Naive thymus-derived CD4-positive, alpha-beta T cell (primary cell): ENCODE measurements around the gene TREML2. TPM values are rescaled to one million over a fixed set of nuclear protein-coding genes. Genes with fewer than 3 reads are reported as not detected.

ENCODE experiments used
- ATAC-seq: fragments of 150-1000 bp; cut with Tn5 transposase; 2 replicates; pipeline ENCODE4 v1.10.0; 2021; ENCODE audit warnings: mild to moderate bottlenecking, moderate library complexity
- CTCF ChIA-PET: fragments of 350-600 bp; sonication (Branson Sonifier 250); formaldehyde crosslinking; loops from one replicate; lab custom pipeline; 2021; ENCODE audit warnings: antibody characterized with exemption; lab: Charles Lee
- POLR2A ChIA-PET: fragments of 350-600 bp; sonication (Branson Sonifier 250); formaldehyde crosslinking; loops from one replicate; lab custom pipeline; 2021; ENCODE audit warnings: antibody characterized with exemption, inconsistent platforms; lab: Charles Lee
- DNase-seq, 9 donors: peaks; one replicate each; pipeline versions ENCODE4 v3.0.0 to v3.0.0-alpha.2; 2020 to 2022; ENCODE audit warnings: mixed read lengths in 1 of 9
- H3K27ac ChIP-seq: one replicate; pipeline ENCODE4 v1.7.0; 2013; ENCODE audit warnings: mild to moderate bottlenecking, low read depth, low read length, moderate library complexity
- H3K27me3 ChIP-seq, 2 donors: one replicate each; pipeline ENCODE4 v1.7.0; 2013; ENCODE audit warnings: low read length in 2 of 2, mild to moderate bottlenecking in 2 of 2, moderate library complexity in 2 of 2; ENCODE audit not compliant: control insufficient read depth in 2 of 2, insufficient read depth in 2 of 2
- H3K36me3 ChIP-seq, 3 experiments: 1 replicate in 2 of 3; 2 replicates in 1 of 3; pipeline ENCODE4 v1.7.0; 2013; ENCODE audit warnings: low read length in 3 of 3, mild to moderate bottlenecking in 3 of 3, moderate library complexity in 1 of 3; ENCODE audit not compliant: insufficient read depth in 3 of 3, control insufficient read depth in 2 of 3
- H3K4me1 ChIP-seq, 2 donors: one replicate each; pipeline ENCODE4 v1.7.0; 2013; ENCODE audit warnings: low read length in 2 of 2, mild to moderate bottlenecking in 2 of 2, moderate library complexity in 1 of 2; ENCODE audit not compliant: control insufficient read depth in 2 of 2, insufficient read depth in 2 of 2
- H3K4me3 ChIP-seq: 2 replicates; pipeline ENCODE4 v1.7.0; 2013; ENCODE audit warnings: mild to moderate bottlenecking, low read length
- H3K9me3 ChIP-seq, 3 experiments: 1 replicate in 2 of 3; 2 replicates in 1 of 3; pipeline ENCODE4 v1.7.0; 2013; ENCODE audit warnings: low read length in 3 of 3; ENCODE audit not compliant: control insufficient read depth in 2 of 3
- H3K27ac Mint-ChIP-seq, 9 donors: one replicate each; pipeline ENCODE4 v1.8.0; 2020 to 2022; ENCODE audit warnings: mixed read lengths in 9 of 9, mild to moderate bottlenecking in 8 of 9, moderate library complexity in 5 of 9, inconsistent platforms in 2 of 9
- H3K27me3 Mint-ChIP-seq, 5 donors: one replicate each; pipeline ENCODE4 v1.8.0; 2021 to 2022; ENCODE audit warnings: mixed read lengths in 5 of 5, mild to moderate bottlenecking in 1 of 5
- H3K36me3 Mint-ChIP-seq, 5 donors: one replicate each; pipeline ENCODE4 v1.8.0; 2020 to 2022; ENCODE audit warnings: mixed read lengths in 5 of 5, mild to moderate bottlenecking in 3 of 5, inconsistent platforms in 1 of 5
- H3K4me1 Mint-ChIP-seq, 7 donors: one replicate each; pipeline ENCODE4 v1.8.0; 2020 to 2022; ENCODE audit warnings: mixed read lengths in 7 of 7, mild to moderate bottlenecking in 3 of 7, inconsistent platforms in 1 of 7
- H3K4me3 Mint-ChIP-seq, 10 donors: one replicate each; pipeline ENCODE4 v1.8.0; 2020 to 2022; ENCODE audit warnings: mild to moderate bottlenecking in 10 of 10, mixed read lengths in 10 of 10, moderate library complexity in 6 of 10, inconsistent platforms in 2 of 10
- H3K9me3 Mint-ChIP-seq, 11 donors: one replicate each; pipeline ENCODE4 v1.8.0; 2020 to 2022; ENCODE audit warnings: mixed read lengths in 11 of 11, mild to moderate bottlenecking in 4 of 11, inconsistent platforms in 1 of 11, moderate library complexity in 1 of 11
- intact Hi-C, 2 donors: fragments of 100-400 bp; cut with micrococcal nuclease; formaldehyde crosslinking; loops; one replicate each; pipeline ENCODE4 v1.15.1; 2023
- polyA plus RNA-seq, 2 donors: library from polyadenylated mRNA; unstranded; fragments of 300-500 nt; fragmentation: Illumina TruSeq; gene quantifications; one replicate each; pipeline ENCODE4 v1.2.3, GENCODE V29; 2021
- total RNA-seq, 6 experiments: library from RNA in 5 of 6; stranded (reverse) in 5 of 6; gene quantifications; 1 replicate in 5 of 6; 2 replicates in 1 of 6; pipeline ENCODE4 v1.2.3 and lab custom pipeline; 2021 to 2026

TREML2 gene
- total and polyA plus RNA-seq, 7 experiments from 2014 or later = 0.54 to 19.8 (median 3.7) TPM

- intact Hi-C loops = no loop called here
- CTCF ChIA-PET = no interaction called here
- H3K27me3 ChIP-seq = peaks cover 4 to 5% of the 10 kb centered on the region in 2 donors
- Mint-ChIP-seq H3K4me1 (peaks cover 0 to 22% (median 5%) of the 10 kb centered on the region in 7 donors), H3K36me3 (peaks cover 0 to 1% (median 0%) of the 10 kb centered on the region in 5 donors), H3K4me3 (no peak overlapping the region), H3K9me3 (no peaks in the 10 kb centered on the region), H3K27me3 (peaks cover 0 to 58% (median 14%) of the 10 kb centered on the region in 5 donors), H3K27ac (no peak overlapping the region)
- ATAC-seq (no peak), DNase-seq (no peak)
- POLR2A ChIA-PET = no interaction called here
- H3K9me3 ChIP-seq = no peaks in the 10 kb centered on the region
- H3K4me1 ChIP-seq = no peaks in the 10 kb centered on the region
- no peaks in the 10 kb centered on the region for H3K36me3 ChIP-seq
- H3K4me3 ChIP-seq = no peak overlapping the region
- H3K27ac ChIP-seq = no peak overlapping the region
These were observed 36.2 kb upstream of the TREML2 start for GRCh38 chr6:41237128-41237527.

GRCh38 chr6:41236276-41236675, 35.3 kb upstream of the TREML2 start:
- Histone ChIP-seq H3K9me3 (no peaks in the 10 kb centered on the region), H3K4me3 (no peak overlapping the region), H3K27ac (no peak overlapping the region), H3K4me1 (no peaks in the 10 kb centered on the region), H3K27me3 (peaks cover 4 to 5% of the 10 kb centered on the region in 2 donors), H3K36me3 (no peaks in the 10 kb centered on the region)
- H3K27me3 Mint-ChIP-seq = peaks cover 0 to 61% (median 14%) of the 10 kb centered on the region in 5 donors
- no peaks in the 10 kb centered on the region for H3K9me3 Mint-ChIP-seq
- peak overlapping the region in 1 of 9 donors; percentile 60 for H3K27ac Mint-ChIP-seq
- peaks cover 0 to 1% (median 0%) of the 10 kb centered on the region in 5 donors for H3K36me3 Mint-ChIP-seq
- no peak overlapping the region for H3K4me3 Mint-ChIP-seq
- ATAC-seq = no peak
- peaks cover 0 to 22% (median 5%) of the 10 kb centered on the region in 7 donors for H3K4me1 Mint-ChIP-seq
- intact Hi-C loops = no loop called here
- ChIA-PET POLR2A (no interaction called here), CTCF (no interaction called here)
- no peak for DNase-seq

GRCh38 chr6:41232667-41233066, 31.7 kb upstream of the TREML2 start:
- POLR2A ChIA-PET = no interaction called here
- H3K9me3 ChIP-seq = no peaks in the 10 kb centered on the region
- no peak overlapping the region for H3K27ac Mint-ChIP-seq
- no peak overlapping the region for H3K4me3 Mint-ChIP-seq
- DNase-seq (no peak), ATAC-seq (no peak)
- H3K9me3 Mint-ChIP-seq = no peaks in the 10 kb centered on the region
- no peak overlapping the region for H3K4me3 ChIP-seq
- peaks cover 0 to 1% (median 0%) of the 10 kb centered on the region in 5 donors for H3K36me3 Mint-ChIP-seq
- CTCF ChIA-PET = no interaction called here
- intact Hi-C loops = no loop called here
- H3K27me3 Mint-ChIP-seq = peaks cover 0 to 42% (median 0%) of the 10 kb centered on the region in 5 donors
- H3K27me3 ChIP-seq = no peaks in the 10 kb centered on the region
- H3K27ac ChIP-seq = no peak overlapping the region
- no peaks in the 10 kb centered on the region for H3K4me1 ChIP-seq
- H3K4me1 Mint-ChIP-seq = peaks cover 0 to 15% (median 6%) of the 10 kb centered on the region in 7 donors
- H3K36me3 ChIP-seq = no peaks in the 10 kb centered on the region

- Mint-ChIP-seq H3K27ac (peak overlapping the region in 1 of 9 donors; percentile 0), H3K4me3 (no peak overlapping the region), H3K36me3 (no peaks in the 10 kb centered on the region), H3K4me1 (peaks cover 0 to 12% (median 6%) of the 10 kb centered on the region in 7 donors), H3K27me3 (peaks cover 0 to 37% (median 0%) of the 10 kb centered on the region in 5 donors), H3K9me3 (no peaks in the 10 kb centered on the region)
- no peak overlapping the region for H3K27ac ChIP-seq
- no peak for DNase-seq
- no peak overlapping the region for H3K4me3 ChIP-seq
- ChIA-PET CTCF (no interaction called here), POLR2A (no interaction called here)
- no peak for ATAC-seq
- H3K9me3 ChIP-seq = no peaks in the 10 kb centered on the region
- H3K36me3 ChIP-seq = no peaks in the 10 kb centered on the region
- H3K27me3 ChIP-seq = peaks cover 0 to 4% of the 10 kb centered on the region in 2 donors
- no peaks in the 10 kb centered on the region for H3K4me1 ChIP-seq
- intact Hi-C loops = no loop called here
These were observed 30.3 kb upstream of the TREML2 start for GRCh38 chr6:41231246-41231645.

GRCh38 chr6:41229721-41230120, 28.8 kb upstream of the TREML2 start:
- H3K27ac ChIP-seq = no peak overlapping the region
- H3K27me3 ChIP-seq = peaks cover 0 to 4% of the 10 kb centered on the region in 2 donors
- H3K4me3 ChIP-seq = no peak overlapping the region
- H3K36me3 ChIP-seq = no peaks in the 10 kb centered on the region
- Mint-ChIP-seq H3K36me3 (peaks cover 0 to 3% (median 0%) of the 10 kb centered on the region in 5 donors), H3K4me1 (peaks cover 0 to 5% (median 1%) of the 10 kb centered on the region in 7 donors), H3K27me3 (peaks cover 0 to 45% (median 5%) of the 10 kb centered on the region in 5 donors), H3K9me3 (no peaks in the 10 kb centered on the region), H3K4me3 (no peak overlapping the region), H3K27ac (no peak overlapping the region)
- POLR2A ChIA-PET = no interaction called here
- CTCF ChIA-PET = no interaction called here
- ATAC-seq (no peak), DNase-seq (no peak)
- H3K9me3 ChIP-seq = no peaks in the 10 kb centered on the region
- no peaks in the 10 kb centered on the region for H3K4me1 ChIP-seq
- intact Hi-C loops = no loop called here

- no peaks in the 10 kb centered on the region for H3K9me3 ChIP-seq
These were observed 27.7 kb upstream of the TREML2 start for GRCh38 chr6:41228616-41229015.

GRCh38 chr6:41228096-41228495, 27.1 kb upstream of the TREML2 start, which contains the start of gene TREML4:
TREML4 (plus strand) TSS chr6:41228349; CDS start chr6:41228428, 79 bp downstream.
- H3K4me3 Mint-ChIP-seq = no peak within 1 kb of the TSS
- peaks cover 0 to 44% (median 11%) of the 10 kb centered on the region in 5 donors for H3K27me3 Mint-ChIP-seq
- peak within 1 kb of the TSS in 1 of 9 donors; percentile 37 for H3K27ac Mint-ChIP-seq
- H3K9me3 Mint-ChIP-seq = no peaks in the 10 kb centered on the region
- Histone ChIP-seq H3K4me3 (no peak within 1 kb of the TSS), H3K9me3 (no peaks in the 10 kb centered on the region), H3K36me3 (no peaks in the 10 kb centered on the region), H3K27me3 (peaks cover 0 to 4% of the 10 kb centered on the region in 2 donors), H3K4me1 (no peaks in the 10 kb centered on the region), H3K27ac (no peak within 1 kb of the TSS)
- ChIA-PET CTCF (no interaction called here), POLR2A (no interaction called here)
- no peak for DNase-seq
- peaks cover 0 to 8% (median 0%) of the 10 kb centered on the region in 5 donors for H3K36me3 Mint-ChIP-seq
- intact Hi-C loops = no loop called here
- peaks cover 0 to 11% (median 4%) of the 10 kb centered on the region in 7 donors for H3K4me1 Mint-ChIP-seq
- peak; percentile 62 for ATAC-seq

More at GRCh38 chr6:41228616-41229015, 27.7 kb upstream of the TREML2 start:
- Mint-ChIP-seq H3K4me1 (peaks cover 0 to 11% (median 4%) of the 10 kb centered on the region in 7 donors), H3K4me3 (no peak overlapping the region), H3K9me3 (no peaks in the 10 kb centered on the region), H3K27ac (no peak overlapping the region), H3K27me3 (peaks cover 0 to 44% (median 11%) of the 10 kb centered on the region in 5 donors), H3K36me3 (peaks cover 0 to 8% (median 0%) of the 10 kb centered on the region in 5 donors)
- DNase-seq (no peak), ATAC-seq (peak; percentile 90)
- Histone ChIP-seq H3K27me3 (peaks cover 0 to 4% of the 10 kb centered on the region in 2 donors), H3K27ac (no peak overlapping the region), H3K4me3 (no peak overlapping the region), H3K36me3 (no peaks in the 10 kb centered on the region), H3K4me1 (no peaks in the 10 kb centered on the region)
- ChIA-PET POLR2A (no interaction called here), CTCF (no interaction called here)
- intact Hi-C loops = no loop called here
